ENCODE results near the gene DISC1. TPM values are rescaled to one million over a fixed set of nuclear protein-coding genes. Genes with fewer than 3 reads are reported as not detected.

The DISC1 gene
- total RNA-seq, 2 experiments from 2014 or later, result 12.6 to 14.7 TPM

DNA sequence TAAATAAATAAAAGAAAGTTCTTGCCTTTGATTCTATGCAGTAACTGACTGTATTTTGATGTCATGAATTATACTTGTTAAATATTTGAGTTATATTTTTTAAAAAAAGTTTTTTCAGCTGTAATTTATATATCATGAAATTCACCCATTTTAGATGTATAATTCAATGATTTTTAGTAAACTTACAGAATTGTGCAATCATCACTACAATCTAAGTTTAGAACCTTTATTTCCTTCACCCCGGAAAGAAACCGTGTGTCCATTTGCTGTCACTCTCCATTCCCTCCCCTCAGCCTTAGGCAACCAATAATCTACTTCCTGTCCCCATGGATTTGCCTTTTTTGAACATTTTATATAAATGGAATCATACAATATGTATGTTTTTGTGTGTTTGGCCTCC is 32.5 kb upstream of the DISC1 start:
- Mint-ChIP-seq H3K9me3 (ENCODE audit: insufficient read depth) (no peaks in the 10 kb centered on the region), H3K27me3 (ENCODE audit: low read depth) (peaks cover 2% of the 10 kb centered on the region), H3K27ac (no peak overlapping the region), H3K4me1 (ENCODE audit: low read depth) (no peaks in the 10 kb centered on the region), H3K4me3 (no peak overlapping the region), H3K36me3 (ENCODE audit: low read depth) (no peaks in the 10 kb centered on the region)
- DNase-seq (no peak), ATAC-seq (no peak)
- CTCF ChIA-PET, result no interaction called here
- POLR2A ChIA-PET, result no interaction called here

DNA sequence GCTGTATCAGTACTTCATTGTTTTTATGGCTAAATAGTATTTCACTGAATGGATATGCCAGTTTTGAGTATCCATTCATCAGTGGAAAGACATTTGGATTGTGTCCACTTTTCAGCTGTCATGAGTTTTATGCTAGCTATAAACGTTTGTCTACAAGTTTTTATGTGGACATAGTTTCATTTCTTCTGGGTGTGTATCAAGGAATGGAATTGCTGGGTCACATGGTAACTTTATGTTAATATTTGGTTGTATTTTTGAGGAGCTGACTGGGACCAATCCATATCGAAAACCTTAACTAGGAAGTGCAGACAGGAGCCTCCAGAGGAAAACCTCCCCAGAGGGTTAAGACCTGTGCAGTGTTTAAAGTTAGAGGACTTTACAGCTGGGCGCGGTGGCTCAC is 31.8 kb upstream of the DISC1 start:
- ATAC-seq (no peak), DNase-seq (no peak)
- Mint-ChIP-seq H3K9me3 (ENCODE audit: insufficient read depth) (no peaks in the 10 kb centered on the region), H3K27ac (no peak overlapping the region), H3K4me3 (no peak overlapping the region), H3K27me3 (ENCODE audit: low read depth) (peaks cover 2% of the 10 kb centered on the region), H3K4me1 (ENCODE audit: low read depth) (no peaks in the 10 kb centered on the region), H3K36me3 (ENCODE audit: low read depth) (no peaks in the 10 kb centered on the region)
- ChIA-PET POLR2A (no interaction called here), CTCF (no interaction called here)

DNA sequence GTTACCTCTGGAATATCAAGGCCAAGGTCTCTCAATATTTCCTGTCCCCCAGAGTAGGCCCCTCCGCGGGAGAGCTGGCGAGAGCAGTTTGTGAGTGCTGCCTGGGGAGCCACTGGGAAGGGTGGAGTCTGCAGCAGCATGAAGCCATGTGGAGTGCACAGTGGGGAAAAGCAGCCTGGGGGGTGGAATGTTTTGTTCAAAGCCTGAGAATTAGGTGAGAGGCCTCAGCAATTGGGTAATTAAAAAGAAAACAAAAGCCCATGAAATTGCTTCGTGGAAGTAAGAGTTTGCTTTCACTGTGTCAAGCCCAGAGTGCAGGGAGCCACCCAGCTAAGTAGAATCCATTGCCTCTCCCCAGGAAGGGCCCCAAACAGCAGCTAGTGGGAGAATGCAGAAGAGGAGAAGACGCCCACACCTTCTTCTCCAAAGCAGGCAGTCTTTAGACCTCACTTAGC is 30.2 kb upstream of the DISC1 start:
- H3K27ac Mint-ChIP-seq, result no peak overlapping the region
- no peaks in the 10 kb centered on the region for H3K4me1 Mint-ChIP-seq (ENCODE audit: low read depth)
- CTCF ChIA-PET, result interaction anchor here (1.0 kb wide), 1 partner anchor 238 kb away, joined by 3 read pairs; no protein-coding TSS in a partner anchor
- no peaks in the 10 kb centered on the region for H3K9me3 Mint-ChIP-seq (ENCODE audit: insufficient read depth)
- H3K36me3 Mint-ChIP-seq (ENCODE audit: low read depth), result no peaks in the 10 kb centered on the region
- DNase-seq (no peak), ATAC-seq (no peak)
- POLR2A ChIA-PET, result no interaction called here
- peaks cover 2% of the 10 kb centered on the region for H3K27me3 Mint-ChIP-seq (ENCODE audit: low read depth)
- no peak overlapping the region for H3K4me3 Mint-ChIP-seq

DNA sequence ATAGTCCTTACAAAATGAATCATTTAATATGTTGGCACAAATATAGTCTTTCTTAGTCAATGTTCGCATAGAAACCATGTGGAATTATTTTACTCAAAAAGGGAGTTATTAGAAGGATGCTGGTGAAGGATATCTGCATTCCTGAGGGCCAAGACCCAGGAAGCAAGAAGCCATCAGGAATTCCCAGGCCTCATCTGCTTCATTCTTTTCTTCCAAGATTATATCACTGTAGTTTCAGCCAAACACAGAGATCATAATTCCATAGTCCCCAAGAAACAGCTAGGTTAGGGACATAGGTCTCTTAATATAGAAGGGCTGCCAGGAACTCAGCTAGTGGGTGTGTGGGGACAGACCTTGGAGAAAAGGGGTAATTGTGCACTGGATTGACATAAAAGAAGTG is 28.6 kb upstream of the DISC1 start:
- Mint-ChIP-seq H3K4me3 (no peak overlapping the region), H3K9me3 (ENCODE audit: insufficient read depth) (no peaks in the 10 kb centered on the region), H3K4me1 (ENCODE audit: low read depth) (no peaks in the 10 kb centered on the region), H3K36me3 (ENCODE audit: low read depth) (no peaks in the 10 kb centered on the region), H3K27me3 (ENCODE audit: low read depth) (no peaks in the 10 kb centered on the region), H3K27ac (no peak overlapping the region)
- ChIA-PET POLR2A (interaction anchor here (1.0 kb wide), 1 partner anchor 14 kb away, joined by 6 read pairs; no protein-coding TSS in a partner anchor), CTCF (interaction anchor here (1.0 to 2.1 kb wide), 4 partner anchors 7 to 282 kb away, joined by 3 to 8 read pairs (median 4); partner anchors contain the start of genes EXOC8 and SPRTN)
- DNase-seq (no peak), ATAC-seq (no peak)

DNA sequence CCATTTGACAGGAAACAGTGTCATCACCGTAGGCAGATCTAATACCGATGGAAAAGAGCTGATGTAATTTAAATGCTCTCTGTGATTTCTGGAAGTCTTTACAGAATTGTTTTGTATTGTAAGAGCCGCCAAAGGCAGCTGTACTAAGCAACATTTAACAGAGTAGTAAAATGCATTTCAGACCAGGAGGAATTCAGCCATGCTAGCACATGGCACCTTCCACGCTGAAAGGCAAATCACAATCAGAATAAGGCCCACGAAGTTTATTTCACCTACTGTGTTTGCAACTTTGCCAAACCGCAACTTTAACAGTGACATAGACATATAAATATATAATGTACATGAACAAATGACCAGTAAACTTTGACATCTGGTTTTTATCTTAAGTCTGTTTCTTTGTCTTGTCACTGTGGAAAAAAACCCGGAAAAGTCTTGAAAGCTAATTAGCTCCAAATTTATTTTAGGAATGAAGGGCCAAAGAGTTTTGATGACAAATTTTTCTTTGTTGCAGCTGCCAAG is 26.1 kb upstream of the DISC1 start:
- Mint-ChIP-seq H3K4me1 (ENCODE audit: low read depth) (peaks cover 14% of the 10 kb centered on the region), H3K4me3 (no peak overlapping the region), H3K9me3 (ENCODE audit: insufficient read depth) (no peaks in the 10 kb centered on the region), H3K27me3 (ENCODE audit: low read depth) (no peaks in the 10 kb centered on the region), H3K36me3 (ENCODE audit: low read depth) (no peaks in the 10 kb centered on the region), H3K27ac (no peak overlapping the region)
- POLR2A ChIA-PET, result interaction anchor here (1.1 kb wide), 1 partner anchor 263 kb away, joined by 3 read pairs; the partner anchor contains the start of genes EXOC8 and SPRTN
- no peak for ATAC-seq
- DNase-seq, result no peak
- CTCF ChIA-PET, result interaction anchor here (1.2 to 1.9 kb wide), 4 partner anchors 11 to 243 kb away, joined by 3 to 6 read pairs (median 4); no protein-coding TSS in a partner anchor

DNA sequence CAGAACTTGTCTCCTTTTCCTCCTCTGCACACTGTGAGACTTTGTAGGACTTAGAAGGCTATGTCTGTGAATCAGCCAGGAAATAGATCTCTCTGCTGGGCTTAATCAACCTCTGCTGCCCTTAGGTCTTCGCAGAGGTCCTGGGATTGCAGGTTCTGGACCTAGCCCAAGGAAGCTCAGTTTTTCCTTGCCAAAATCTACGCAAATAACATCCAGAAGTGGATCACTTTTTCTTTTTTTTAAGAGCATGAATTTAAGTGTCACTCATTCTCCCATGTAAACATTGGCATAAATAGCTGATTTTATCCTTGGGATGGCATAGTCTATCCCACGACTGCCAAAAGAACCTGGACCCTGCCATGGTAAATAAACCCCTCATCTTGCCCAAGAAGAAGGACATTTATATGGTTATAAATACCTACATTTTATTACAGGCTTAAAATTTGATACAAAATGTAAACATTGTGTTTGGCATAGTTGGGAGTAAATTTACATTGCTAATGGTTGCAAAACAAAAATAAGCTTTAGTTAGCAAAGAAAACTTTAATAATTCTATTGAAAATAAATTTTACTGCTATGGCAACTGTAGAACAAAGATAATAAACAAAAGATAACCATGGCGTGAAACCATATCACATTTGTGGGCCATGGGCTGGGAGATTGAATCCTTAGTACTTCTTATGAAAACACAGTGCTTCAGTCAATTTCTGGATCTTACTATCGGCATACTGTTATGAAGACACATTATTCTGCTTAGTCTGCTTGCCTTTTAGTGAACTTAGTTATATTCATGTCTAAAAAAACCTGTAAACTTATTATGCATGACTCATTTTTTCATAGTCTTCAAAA is 24.5 kb upstream of the DISC1 start:
- no peak for DNase-seq
- Mint-ChIP-seq H3K27ac (no peak overlapping the region), H3K27me3 (ENCODE audit: low read depth) (no peaks in the 10 kb centered on the region), H3K9me3 (ENCODE audit: insufficient read depth) (no peaks in the 10 kb centered on the region), H3K4me3 (no peak overlapping the region), H3K36me3 (ENCODE audit: low read depth) (no peaks in the 10 kb centered on the region), H3K4me1 (ENCODE audit: low read depth) (peaks cover 15% of the 10 kb centered on the region)
- ChIA-PET CTCF (interaction anchor here (1.2 to 1.6 kb wide), 3 partner anchors 11 to 16 kb away, joined by 3 to 6 read pairs (median 4); no protein-coding TSS in a partner anchor), POLR2A (no interaction called here)
- ATAC-seq, result no peak

DNA sequence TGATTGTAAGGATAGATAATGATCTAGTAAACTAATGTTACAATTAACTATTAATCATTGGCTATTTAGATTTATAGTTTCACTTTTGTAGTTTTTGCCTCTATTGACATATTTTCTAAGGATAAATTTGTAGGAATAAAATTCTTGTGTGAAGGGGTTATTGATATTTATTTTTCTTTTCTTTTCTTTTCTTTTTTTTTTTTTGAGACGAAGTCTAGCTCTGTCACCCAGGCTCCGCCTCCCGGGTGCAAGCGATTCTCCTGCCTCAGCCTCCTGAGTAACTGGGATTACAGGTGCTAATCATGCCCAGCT is 24.0 kb upstream of the DISC1 start:
- DNase-seq (no peak), ATAC-seq (no peak)
- ChIA-PET CTCF (interaction anchor here (0.9 to 1.6 kb wide), 3 partner anchors 12 to 245 kb away, joined by 3 to 9 read pairs (median 6); no protein-coding TSS in a partner anchor), POLR2A (no interaction called here)
- Mint-ChIP-seq H3K27ac (no peak overlapping the region), H3K9me3 (ENCODE audit: insufficient read depth) (no peaks in the 10 kb centered on the region), H3K4me3 (no peak overlapping the region), H3K27me3 (ENCODE audit: low read depth) (peaks cover 5% of the 10 kb centered on the region), H3K36me3 (ENCODE audit: low read depth) (no peaks in the 10 kb centered on the region), H3K4me1 (ENCODE audit: low read depth) (peaks cover 15% of the 10 kb centered on the region)

DNA sequence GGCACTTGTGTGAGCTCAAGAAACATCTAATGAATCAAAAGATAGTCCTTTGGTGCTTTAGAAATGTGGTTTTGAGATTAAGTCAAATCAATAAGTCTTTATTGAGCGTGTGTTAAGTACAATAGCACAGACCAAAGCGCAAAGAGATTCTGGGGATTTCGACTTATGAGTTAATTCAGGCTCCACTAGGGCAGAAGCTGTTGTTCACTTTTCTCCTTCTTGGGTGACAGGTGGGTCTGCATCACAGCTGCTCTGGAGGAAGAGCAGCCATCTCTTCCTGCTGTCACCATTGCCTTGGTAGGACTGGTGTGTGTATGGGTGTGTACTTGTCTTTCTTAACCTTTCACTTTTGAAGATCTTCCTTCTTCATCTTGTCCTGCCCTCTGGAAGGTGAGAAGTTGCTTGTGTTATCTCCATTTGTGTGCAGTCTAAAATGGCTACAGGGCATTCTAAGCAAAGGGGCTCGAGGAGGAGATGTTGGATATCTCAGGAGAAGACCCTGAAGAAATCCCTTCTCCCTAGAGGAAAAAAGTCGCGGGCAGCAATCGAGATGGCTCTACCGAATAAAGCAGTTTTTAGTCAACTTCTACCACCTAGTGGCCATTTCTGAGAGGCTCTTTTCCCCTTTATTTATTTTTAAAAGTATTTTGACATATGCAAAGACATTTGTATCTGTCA is 22.9 kb upstream of the DISC1 start:
- Mint-ChIP-seq H3K4me3 (peak overlapping the region; percentile 92), H3K27ac (peak overlapping the region; percentile 89), H3K4me1 (ENCODE audit: low read depth) (peaks cover 18% of the 10 kb centered on the region), H3K9me3 (ENCODE audit: insufficient read depth) (no peaks in the 10 kb centered on the region), H3K36me3 (ENCODE audit: low read depth) (peaks cover 3% of the 10 kb centered on the region), H3K27me3 (ENCODE audit: low read depth) (peaks cover 11% of the 10 kb centered on the region)
- CTCF ChIA-PET, result interaction anchor here (0.6 to 1.9 kb wide), 12 partner anchors 9 to 337 kb away, joined by 3 to 10 read pairs (median 3); partner anchors contain the start of genes EXOC8 and SPRTN
- POLR2A ChIA-PET, result no interaction called here
- DNase-seq (peak; percentile 65), ATAC-seq (peak; percentile 91)

DNA sequence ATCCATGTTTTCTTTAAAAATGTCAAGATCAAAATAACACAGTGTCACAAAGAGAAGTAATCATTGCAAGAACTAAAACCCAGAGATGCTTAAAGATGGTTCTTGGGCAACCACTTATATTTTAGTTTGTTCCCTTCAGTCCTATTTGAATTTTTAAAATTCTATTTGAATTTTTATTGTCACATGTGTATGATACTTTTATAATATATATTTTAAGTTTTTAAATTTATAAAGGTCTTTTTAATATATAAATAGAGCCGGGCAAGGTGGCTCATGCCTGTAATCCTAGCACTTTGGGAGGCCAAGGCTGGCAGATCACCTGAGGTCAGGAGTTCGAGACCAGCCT is 22.3 kb upstream of the DISC1 start:
- ATAC-seq (no peak), DNase-seq (no peak)
- Mint-ChIP-seq H3K4me1 (ENCODE audit: low read depth) (peaks cover 18% of the 10 kb centered on the region), H3K27ac (no peak overlapping the region), H3K9me3 (ENCODE audit: insufficient read depth) (no peaks in the 10 kb centered on the region), H3K27me3 (ENCODE audit: low read depth) (peaks cover 11% of the 10 kb centered on the region), H3K4me3 (peak overlapping the region; percentile 92), H3K36me3 (ENCODE audit: low read depth) (peaks cover 3% of the 10 kb centered on the region)
- CTCF ChIA-PET, result interaction anchor here (0.6 to 1.9 kb wide), 7 partner anchors 8 to 338 kb away, joined by 3 to 10 read pairs (median 5); no protein-coding TSS in a partner anchor
- POLR2A ChIA-PET, result no interaction called here

DNA sequence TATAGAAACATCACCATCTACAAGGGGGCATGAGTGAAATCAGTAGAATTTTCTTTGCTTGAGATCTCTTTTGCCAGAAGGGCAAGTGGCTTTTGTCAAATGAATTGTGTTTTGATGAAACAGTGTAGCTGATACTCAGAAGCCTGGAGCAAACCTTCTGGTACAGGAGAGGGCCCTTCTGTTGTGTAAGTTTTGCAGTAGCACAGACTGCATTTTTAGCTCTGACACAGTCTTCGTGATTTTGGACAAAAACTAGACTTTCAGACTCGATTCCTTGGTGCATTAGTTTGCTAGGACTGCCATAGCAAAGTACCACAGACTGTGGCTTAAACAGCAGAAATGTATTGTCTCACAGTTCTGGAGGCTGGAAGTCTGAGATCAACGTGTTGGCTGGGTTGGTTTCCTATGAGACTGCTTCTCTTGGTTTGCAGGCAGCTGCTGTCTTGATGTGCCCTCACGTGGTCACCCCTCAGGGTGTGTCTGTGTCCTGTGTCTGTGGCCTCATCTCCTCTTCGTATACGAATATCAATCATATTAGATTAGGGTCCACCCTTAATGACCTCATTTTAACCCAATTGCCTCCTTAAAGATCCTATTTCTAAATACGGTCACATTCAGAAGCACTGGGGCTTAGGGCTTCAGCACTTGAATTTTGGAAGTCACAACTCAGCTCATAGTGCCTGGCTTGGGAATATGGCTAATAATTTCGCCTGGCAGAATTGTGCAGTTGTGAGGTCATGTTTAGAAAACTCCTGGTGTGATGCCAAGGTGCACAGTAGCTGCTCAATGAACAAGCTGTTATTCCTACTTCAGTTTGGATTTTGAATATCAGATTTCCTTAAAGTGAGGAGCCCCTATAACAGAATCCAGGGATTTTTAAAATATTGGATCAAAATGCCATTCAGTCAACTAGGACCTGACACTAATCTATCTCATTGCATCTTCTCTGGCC is 21.2 kb upstream of the DISC1 start:
- peaks cover 3% of the 10 kb centered on the region for H3K9me3 Mint-ChIP-seq (ENCODE audit: insufficient read depth)
- no peak for DNase-seq
- H3K4me1 Mint-ChIP-seq (ENCODE audit: low read depth), result peaks cover 18% of the 10 kb centered on the region
- H3K27me3 Mint-ChIP-seq (ENCODE audit: low read depth), result peaks cover 11% of the 10 kb centered on the region
- ChIA-PET POLR2A (no interaction called here), CTCF (interaction anchor here (1.2 to 1.9 kb wide), 4 partner anchors 11 to 231 kb away, joined by 3 to 8 read pairs (median 4); no protein-coding TSS in a partner anchor)
- ATAC-seq, result no peak
- H3K27ac Mint-ChIP-seq, result no peak overlapping the region
- H3K36me3 Mint-ChIP-seq (ENCODE audit: low read depth), result peaks cover 6% of the 10 kb centered on the region
- H3K4me3 Mint-ChIP-seq, result no peak overlapping the region

DNA sequence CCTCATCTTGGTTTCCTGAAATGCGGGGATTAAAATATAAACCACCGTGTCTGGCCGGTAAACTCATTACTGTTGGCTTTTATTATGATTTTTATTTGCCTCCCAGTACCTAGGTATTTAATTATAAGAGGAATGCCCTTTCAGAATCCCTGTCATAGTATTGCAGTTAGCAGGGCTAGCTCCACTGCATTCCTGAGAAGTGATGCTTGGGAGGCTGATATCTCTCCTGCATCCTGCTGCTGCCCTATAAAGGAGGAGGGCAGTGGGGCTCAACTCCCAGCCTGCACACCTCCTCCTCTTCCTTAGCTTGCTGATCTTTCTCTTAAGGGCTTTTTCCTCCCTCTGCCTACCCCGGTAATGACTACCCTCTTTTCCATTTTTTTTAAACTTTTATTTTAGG is 19.9 kb upstream of the DISC1 start:
- ATAC-seq (no peak), DNase-seq (no peak)
- Mint-ChIP-seq H3K36me3 (ENCODE audit: low read depth) (peaks cover 18% of the 10 kb centered on the region), H3K4me3 (no peak overlapping the region), H3K27ac (no peak overlapping the region), H3K27me3 (ENCODE audit: low read depth) (peaks cover 11% of the 10 kb centered on the region), H3K9me3 (ENCODE audit: insufficient read depth) (peaks cover 3% of the 10 kb centered on the region), H3K4me1 (ENCODE audit: low read depth) (peaks cover 29% of the 10 kb centered on the region)
- POLR2A ChIA-PET, result no interaction called here
- CTCF ChIA-PET, result interaction anchor here (0.9 to 1.9 kb wide), 4 partner anchors 9 to 244 kb away, joined by 3 to 8 read pairs (median 4); no protein-coding TSS in a partner anchor

Data from activated CD8-positive, alpha-beta T cell treated with anti-CD3 and anti-CD28 coated beads, Interleukin-2, amount 10 ng/mL, durations not matched to agents 7 days and 5 days (primary cell).